ENCODE results near the gene AP2A2.

AP2A2 gene

GRCh38 chr11:1042626-1043562 lies 117.2 kb downstream of the AP2A2 start:
- DNase-seq (ENCODE audit: low read depth) = no peak
- H3K4me3 ChIP-seq (replicated peaks; ENCODE audit: low read depth, low read length) = no peak overlapping the region
- no peak for TF ChIP-seq CTCF (IDR thresholded peaks at IDR 0.05; ENCODE audit: low read length, missing control alignments)

GRCh38 chr11:1043563-1044096 lies 118.0 kb downstream of the AP2A2 start:
- no peak for DNase-seq (ENCODE audit: low read depth)
- no peak overlapping the region for H3K4me3 ChIP-seq (replicated peaks; ENCODE audit: low read depth, low read length)
- no peak for TF ChIP-seq CTCF (IDR thresholded peaks at IDR 0.05; ENCODE audit: low read length, missing control alignments)

- no peak overlapping the region for H3K4me3 ChIP-seq (replicated peaks; ENCODE audit: low read depth, low read length)
- no peak for DNase-seq (ENCODE audit: low read depth)
- TF ChIP-seq CTCF (IDR thresholded peaks at IDR 0.05; ENCODE audit: low read length, missing control alignments) = no peak
Observed at GRCh38 chr11:1044160-1044559, 118.5 kb downstream of the AP2A2 start.

- no peak for TF ChIP-seq CTCF (IDR thresholded peaks at IDR 0.05; ENCODE audit: low read length, missing control alignments)
- no peak overlapping the region for H3K4me3 ChIP-seq (replicated peaks; ENCODE audit: low read depth, low read length)
- no peak for DNase-seq (ENCODE audit: low read depth)
Observed at GRCh38 chr11:1047595-1048156, 122.0 kb downstream of the AP2A2 start.

GRCh38 chr11:1048375-1049070 lies 122.9 kb downstream of the AP2A2 start:
- no peak for TF ChIP-seq CTCF (IDR thresholded peaks at IDR 0.05; ENCODE audit: low read length, missing control alignments)
- no peak overlapping the region for H3K4me3 ChIP-seq (replicated peaks; ENCODE audit: low read depth, low read length)
- no peak for DNase-seq (ENCODE audit: low read depth)

GRCh38 chr11:1049071-1049405 lies 123.4 kb downstream of the AP2A2 start:
- TF ChIP-seq CTCF (IDR thresholded peaks at IDR 0.05; ENCODE audit: low read length, missing control alignments) = no peak
- no peak overlapping the region for H3K4me3 ChIP-seq (replicated peaks; ENCODE audit: low read depth, low read length)
- no peak for DNase-seq (ENCODE audit: low read depth)

Measured in fibroblast of pulmonary artery (primary cell).